Measurements from ENCODE around the gene VCAN. TPM values are rescaled to one million over a fixed set of nuclear protein-coding genes. Genes with fewer than 3 reads are reported as not detected.

VCAN gene
- total and polyA plus RNA-seq, 11 donors = 4.8 to 121 (median 26.4) TPM

- H3K4me3 ChIP-seq = no peak overlapping the region
- peaks cover 0 to 14% (median 2%) of the 10 kb centered on the region in 12 donors for H3K4me1 ChIP-seq
- ATAC-seq (peak in 3 of 4 donors; percentile 52 to 72 (median 57)), DNase-seq (no peak)
- intact Hi-C loops (cut with DNase I) = loop anchor here in 3 of 10 donors (5.0 to 10.0 kb wide), 4 partner anchors 923 to 1393 kb away; no protein-coding TSS in a partner anchor
- H3K27ac ChIP-seq = peak overlapping the region in 4 of 12 donors; percentile 4 to 24 (median 14)
- 73 to 86% (median 77%) methylated on average over 2 of the region's 2 CpGs for WGBS, 4 donors
- peaks cover 0 to 17% (median 0%) of the 10 kb centered on the region in 9 donors for H3K36me3 ChIP-seq
- TF ChIP-seq CTCF (IDR thresholded peaks at IDR 0.05) = no peak
- H3K27me3 ChIP-seq = no peaks in the 10 kb centered on the region
- H3K9me3 ChIP-seq = peaks cover 0 to 5% (median 0%) of the 10 kb centered on the region in 12 donors
These were observed 96.6 kb downstream of the VCAN start for GRCh38 chr5:83568186-83568585.

- Histone ChIP-seq H3K27me3 (no peaks in the 10 kb centered on the region), H3K9me3 (peaks cover 0 to 5% (median 0%) of the 10 kb centered on the region in 12 donors), H3K4me3 (no peak overlapping the region), H3K36me3 (peaks cover 0 to 43% (median 6%) of the 10 kb centered on the region in 9 donors), H3K4me1 (peaks cover 0 to 6% (median 0%) of the 10 kb centered on the region in 12 donors), H3K27ac (no peak overlapping the region)
- 84 to 87% (median 87%) methylated on average over 2 of the region's 2 CpGs for WGBS, 4 donors
- TF ChIP-seq CTCF (IDR thresholded peaks at IDR 0.05) (no peak), POLR2A (IDR thresholded peaks at IDR 0.05) (no peak)
- DNase-seq = no peak
- intact Hi-C loops (cut with DNase I) = no loop called here
- ATAC-seq = no peak
These were observed 99.4 kb downstream of the VCAN start for GRCh38 chr5:83570916-83571315.

- DNase-seq = no peak
- H3K27ac ChIP-seq = no peak overlapping the region
- peaks cover 0 to 5% (median 0%) of the 10 kb centered on the region in 12 donors for H3K4me1 ChIP-seq
- H3K4me3 ChIP-seq = no peak overlapping the region
- no peak for TF ChIP-seq POLR2A (IDR thresholded peaks at IDR 0.05)
- TF ChIP-seq CTCF (IDR thresholded peaks at IDR 0.05) = no peak
- peaks cover 0 to 18% (median 5%) of the 10 kb centered on the region in 12 donors for H3K9me3 ChIP-seq
- 82 to 95% (median 86%) methylated on average over 5 of the region's 5 CpGs for WGBS, 4 donors
- intact Hi-C loops (cut with DNase I) = no loop called here
- no peak for ATAC-seq
- peaks cover 0 to 55% (median 9%) of the 10 kb centered on the region in 9 donors for H3K36me3 ChIP-seq
- no peaks in the 10 kb centered on the region for H3K27me3 ChIP-seq
These were observed 100.7 kb downstream of the VCAN start for GRCh38 chr5:83572271-83572670.

GRCh38 chr5:83576341-83576740, 104.8 kb downstream of the VCAN start:
- TF ChIP-seq POLR2A (IDR thresholded peaks at IDR 0.05) = no peak
- no peak for TF ChIP-seq CTCF (IDR thresholded peaks at IDR 0.05)

More at GRCh38 chr5:83576341-83576740, 104.8 kb downstream of the VCAN start:
- H3K4me1 ChIP-seq = peaks cover 0 to 4% (median 0%) of the 10 kb centered on the region in 12 donors
- H3K27ac ChIP-seq = no peak overlapping the region
- 81 to 86% (median 84%) methylated on average over 2 of the region's 2 CpGs for WGBS, 4 donors
- no peak overlapping the region for H3K4me3 ChIP-seq
- peaks cover 0 to 22% (median 6%) of the 10 kb centered on the region in 12 donors for H3K9me3 ChIP-seq
- DNase-seq = no peak
- intact Hi-C loops (cut with DNase I) = no loop called here
- H3K27me3 ChIP-seq = no peaks in the 10 kb centered on the region
- ATAC-seq = no peak
- H3K36me3 ChIP-seq = peaks cover 0 to 76% (median 20%) of the 10 kb centered on the region in 9 donors

All from heart left ventricle (tissue), 16 donors.